WTC11 (cell line): ENCODE results near the gene MX1. TPM values are rescaled to one million over a fixed set of nuclear protein-coding genes. Genes with fewer than 3 reads are reported as not detected.

ENCODE experiments used
- ATAC-seq: fragments of 200-7000 bp; cut with Tn5 transposase; 2 replicates; pipeline ENCODE4 v1.10.0; 2021; ENCODE audit warnings: mild to moderate bottlenecking, moderate library complexity
- CTCF ChIA-PET: fragments of 300-600 bp; sonication (Branson Sonifier 250); formaldehyde crosslinking; loops from one replicate; lab custom pipeline; 2021; ENCODE audit warnings: antibody characterized with exemption; lab: Charles Lee
- POLR2A ChIA-PET: fragments of 350-600 bp; sonication (Branson Sonifier 250); formaldehyde crosslinking; loops from one replicate; lab custom pipeline; 2021; ENCODE audit warnings: antibody characterized with exemption; lab: Charles Lee
- DNase-seq: peaks from one replicate; pipeline ENCODE4 v3.0.0; 2021; ENCODE audit warnings: low spot score
- H3K27ac Mint-ChIP-seq: 2 replicates; pipeline ENCODE4 v1.8.0; 2021; ENCODE audit warnings: mixed read lengths
- H3K27me3 Mint-ChIP-seq: 2 replicates; pipeline ENCODE4 v1.8.0; 2021; ENCODE audit warnings: low read depth, mild to moderate bottlenecking, moderate library complexity, mixed read lengths
- H3K36me3 Mint-ChIP-seq: 2 replicates; pipeline ENCODE4 v1.8.0; 2021; ENCODE audit warnings: mixed read lengths
- H3K4me1 Mint-ChIP-seq: 2 replicates; pipeline ENCODE4 v1.8.0; 2022; ENCODE audit warnings: mixed read lengths
- H3K4me3 Mint-ChIP-seq: 2 replicates; pipeline ENCODE4 v1.8.0; 2021; ENCODE audit warnings: mild to moderate bottlenecking, moderate library complexity, mixed read lengths
- H3K9me3 Mint-ChIP-seq: 2 replicates; pipeline ENCODE4 v1.8.0; 2021; ENCODE audit warnings: mixed read lengths
- CREM ChIP-seq: sonication (generic); formaldehyde crosslinking; IDR thresholded peaks from 2 replicates; pipeline ENCODE4 v1.8.1; 2022; ENCODE audit warnings: mild to moderate bottlenecking, missing genetic modification reagents, moderate library complexity
- EMX1 ChIP-seq: fragments of 250-450 bp; sonication (Bioruptor Pico); IDR thresholded peaks from 2 replicates; pipeline ENCODE4 v1.8.0; 2021; ENCODE audit warnings: mild to moderate bottlenecking
- GRHL2 ChIP-seq: fragments of 250-450 bp; sonication (Bioruptor Pico); IDR thresholded peaks from 2 replicates; pipeline ENCODE4 v1.8.0; 2022; ENCODE audit warnings: mild to moderate bottlenecking, moderate library complexity; ENCODE audit not compliant: insufficient replicate concordance, severe bottlenecking
- HMGXB4 ChIP-seq: sonication (generic); formaldehyde crosslinking; IDR thresholded peaks from 2 replicates; pipeline ENCODE4 v1.8.1; 2023; ENCODE audit warnings: mild to moderate bottlenecking, moderate library complexity, missing genetic modification reagents
- KAT7 ChIP-seq: sonication (generic); formaldehyde crosslinking; IDR thresholded peaks from 2 replicates; pipeline ENCODE4 v1.8.1; 2023; ENCODE audit warnings: missing genetic modification reagents, mild to moderate bottlenecking, borderline replicate concordance
- MXD4 ChIP-seq: fragments of 250-450 bp; sonication (Bioruptor Pico); IDR thresholded peaks from 2 replicates; pipeline ENCODE4 v1.8.0; 2021; ENCODE audit warnings: mild to moderate bottlenecking, moderate library complexity, borderline replicate concordance
- MYBL2 ChIP-seq: sonication (generic); formaldehyde crosslinking; IDR thresholded peaks from 2 replicates; pipeline ENCODE4 v1.8.1; 2023; ENCODE audit warnings: mild to moderate bottlenecking, moderate library complexity, missing genetic modification reagents
- NFE2L1 ChIP-seq: sonication (generic); formaldehyde crosslinking; IDR thresholded peaks from 2 replicates; pipeline ENCODE4 v1.8.1; 2023; ENCODE audit warnings: missing genetic modification reagents
- NR1H2 ChIP-seq: sonication (generic); formaldehyde crosslinking; IDR thresholded peaks from 2 replicates; pipeline ENCODE4 v1.9.0; 2021; ENCODE audit warnings: mild to moderate bottlenecking, moderate library complexity, missing genetic modification reagents
- NR2C2 ChIP-seq: sonication (generic); formaldehyde crosslinking; IDR thresholded peaks from 2 replicates; pipeline ENCODE4 v1.8.0; 2022; ENCODE audit warnings: mild to moderate bottlenecking, missing genetic modification reagents
- NR3C1 ChIP-seq: sonication (generic); formaldehyde crosslinking; conservative IDR thresholded peaks from 2 replicates; pipeline ENCODE4 v1.8.1; 2023; ENCODE audit warnings: low read depth, mild to moderate bottlenecking, missing genetic modification reagents
- PRDM15 ChIP-seq: sonication (generic); formaldehyde crosslinking; IDR thresholded peaks from 2 replicates; pipeline ENCODE4 v1.8.0; 2022; ENCODE audit warnings: missing genetic modification reagents
- SP1 ChIP-seq: sonication (generic); formaldehyde crosslinking; conservative IDR thresholded peaks from 2 replicates; pipeline ENCODE4 v1.8.1; 2022; ENCODE audit warnings: missing genetic modification reagents
- TEAD1 ChIP-seq: sonication (generic); formaldehyde crosslinking; IDR thresholded peaks from 2 replicates; pipeline ENCODE4 v1.8.0; 2022; ENCODE audit warnings: mild to moderate bottlenecking, missing genetic modification reagents
- ZNF317 ChIP-seq: sonication (generic); formaldehyde crosslinking; IDR thresholded peaks from 2 replicates; pipeline ENCODE4 v1.8.1; 2023; ENCODE audit warnings: low read depth, mild to moderate bottlenecking, moderate library complexity, missing genetic modification reagents, borderline replicate concordance
- ZSCAN18 ChIP-seq: fragments of 250-450 bp; sonication (Bioruptor Pico); IDR thresholded peaks from 2 replicates; pipeline ENCODE4 v2.1.2; 2022; ENCODE audit warnings: mild to moderate bottlenecking, moderate library complexity
- total RNA-seq: library from RNA; stranded (reverse); gene quantifications from 3 replicates; pipeline ENCODE4 v1.2.3, GENCODE V29; 2021
- TF ChIP-seq, protein P1 (sequence below): sonication (generic); formaldehyde crosslinking; IDR thresholded peaks from 2 replicates; pipeline ENCODE4 v1.8.1; 2023; ENCODE audit warnings: mild to moderate bottlenecking, missing genetic modification reagents
- TF ChIP-seq, protein P2 (sequence below): sonication (generic); formaldehyde crosslinking; IDR thresholded peaks from 2 replicates; pipeline ENCODE4 v1.8.0; 2022; ENCODE audit warnings: mild to moderate bottlenecking, missing genetic modification reagents
- TF ChIP-seq, protein P3 (sequence below): fragments of 250-450 bp; sonication (Bioruptor Pico); IDR thresholded peaks from 2 replicates; pipeline ENCODE4 v1.9.0; 2021; ENCODE audit warnings: mild to moderate bottlenecking
- TF ChIP-seq, protein P4 (sequence below): sonication (generic); formaldehyde crosslinking; conservative IDR thresholded peaks from 2 replicates; pipeline ENCODE4 v1.8.1; 2023; ENCODE audit warnings: mild to moderate bottlenecking, low read depth, missing genetic modification reagents, moderate library complexity

Gene MX1
- total RNA-seq, 1 experiment from 2014 or later = 3.6 TPM

- ChIA-PET POLR2A (no interaction called here), CTCF (no interaction called here)
- Mint-ChIP-seq H3K36me3 (no peaks in the 10 kb centered on the region), H3K27me3 (peaks cover 22% of the 10 kb centered on the region), H3K4me3 (no peak overlapping the region), H3K4me1 (peaks cover 16% of the 10 kb centered on the region), H3K9me3 (no peaks in the 10 kb centered on the region), H3K27ac (no peak overlapping the region)
- TF ChIP-seq GRHL2 (CRISPR knock-in tag) = no peak
- TF ChIP-seq NFE2L1 (CRISPR knock-in tag) = no peak
- TF ChIP-seq NR3C1 = no peak
- no peak for TF ChIP-seq MYBL2
- TF ChIP-seq, protein P1, sequence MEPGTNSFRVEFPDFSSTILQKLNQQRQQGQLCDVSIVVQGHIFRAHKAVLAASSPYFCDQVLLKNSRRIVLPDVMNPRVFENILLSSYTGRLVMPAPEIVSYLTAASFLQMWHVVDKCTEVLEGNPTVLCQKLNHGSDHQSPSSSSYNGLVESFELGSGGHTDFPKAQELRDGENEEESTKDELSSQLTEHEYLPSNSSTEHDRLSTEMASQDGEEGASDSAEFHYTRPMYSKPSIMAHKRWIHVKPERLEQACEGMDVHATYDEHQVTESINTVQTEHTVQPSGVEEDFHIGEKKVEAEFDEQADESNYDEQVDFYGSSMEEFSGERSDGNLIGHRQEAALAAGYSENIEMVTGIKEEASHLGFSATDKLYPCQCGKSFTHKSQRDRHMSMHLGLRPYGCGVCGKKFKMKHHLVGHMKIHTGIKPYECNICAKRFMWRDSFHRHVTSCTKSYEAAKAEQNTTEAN (CRISPR knock-in tag) = no peak
- TF ChIP-seq, protein P2, sequence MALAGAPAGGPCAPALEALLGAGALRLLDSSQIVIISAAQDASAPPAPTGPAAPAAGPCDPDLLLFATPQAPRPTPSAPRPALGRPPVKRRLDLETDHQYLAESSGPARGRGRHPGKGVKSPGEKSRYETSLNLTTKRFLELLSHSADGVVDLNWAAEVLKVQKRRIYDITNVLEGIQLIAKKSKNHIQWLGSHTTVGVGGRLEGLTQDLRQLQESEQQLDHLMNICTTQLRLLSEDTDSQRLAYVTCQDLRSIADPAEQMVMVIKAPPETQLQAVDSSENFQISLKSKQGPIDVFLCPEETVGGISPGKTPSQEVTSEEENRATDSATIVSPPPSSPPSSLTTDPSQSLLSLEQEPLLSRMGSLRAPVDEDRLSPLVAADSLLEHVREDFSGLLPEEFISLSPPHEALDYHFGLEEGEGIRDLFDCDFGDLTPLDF = no peak
- TF ChIP-seq NR2C2 = no peak
- TF ChIP-seq PRDM15 (CRISPR knock-in tag) = no peak
- TF ChIP-seq CREM (CRISPR knock-in tag) = no peak
- TF ChIP-seq KAT7 (CRISPR knock-in tag) = no peak
- no peak for TF ChIP-seq TEAD1 (CRISPR knock-in tag)
- TF ChIP-seq ZSCAN18 (CRISPR knock-in tag) = no peak
- no peak for TF ChIP-seq ZNF317 (CRISPR knock-in tag)
- TF ChIP-seq, protein P3, sequence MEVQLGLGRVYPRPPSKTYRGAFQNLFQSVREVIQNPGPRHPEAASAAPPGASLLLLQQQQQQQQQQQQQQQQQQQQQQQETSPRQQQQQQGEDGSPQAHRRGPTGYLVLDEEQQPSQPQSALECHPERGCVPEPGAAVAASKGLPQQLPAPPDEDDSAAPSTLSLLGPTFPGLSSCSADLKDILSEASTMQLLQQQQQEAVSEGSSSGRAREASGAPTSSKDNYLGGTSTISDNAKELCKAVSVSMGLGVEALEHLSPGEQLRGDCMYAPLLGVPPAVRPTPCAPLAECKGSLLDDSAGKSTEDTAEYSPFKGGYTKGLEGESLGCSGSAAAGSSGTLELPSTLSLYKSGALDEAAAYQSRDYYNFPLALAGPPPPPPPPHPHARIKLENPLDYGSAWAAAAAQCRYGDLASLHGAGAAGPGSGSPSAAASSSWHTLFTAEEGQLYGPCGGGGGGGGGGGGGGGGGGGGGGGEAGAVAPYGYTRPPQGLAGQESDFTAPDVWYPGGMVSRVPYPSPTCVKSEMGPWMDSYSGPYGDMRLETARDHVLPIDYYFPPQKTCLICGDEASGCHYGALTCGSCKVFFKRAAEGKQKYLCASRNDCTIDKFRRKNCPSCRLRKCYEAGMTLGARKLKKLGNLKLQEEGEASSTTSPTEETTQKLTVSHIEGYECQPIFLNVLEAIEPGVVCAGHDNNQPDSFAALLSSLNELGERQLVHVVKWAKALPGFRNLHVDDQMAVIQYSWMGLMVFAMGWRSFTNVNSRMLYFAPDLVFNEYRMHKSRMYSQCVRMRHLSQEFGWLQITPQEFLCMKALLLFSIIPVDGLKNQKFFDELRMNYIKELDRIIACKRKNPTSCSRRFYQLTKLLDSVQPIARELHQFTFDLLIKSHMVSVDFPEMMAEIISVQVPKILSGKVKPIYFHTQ = no peak
- TF ChIP-seq HMGXB4 (CRISPR knock-in tag) = no peak
- no peak for TF ChIP-seq NR1H2
- TF ChIP-seq, protein P4, sequence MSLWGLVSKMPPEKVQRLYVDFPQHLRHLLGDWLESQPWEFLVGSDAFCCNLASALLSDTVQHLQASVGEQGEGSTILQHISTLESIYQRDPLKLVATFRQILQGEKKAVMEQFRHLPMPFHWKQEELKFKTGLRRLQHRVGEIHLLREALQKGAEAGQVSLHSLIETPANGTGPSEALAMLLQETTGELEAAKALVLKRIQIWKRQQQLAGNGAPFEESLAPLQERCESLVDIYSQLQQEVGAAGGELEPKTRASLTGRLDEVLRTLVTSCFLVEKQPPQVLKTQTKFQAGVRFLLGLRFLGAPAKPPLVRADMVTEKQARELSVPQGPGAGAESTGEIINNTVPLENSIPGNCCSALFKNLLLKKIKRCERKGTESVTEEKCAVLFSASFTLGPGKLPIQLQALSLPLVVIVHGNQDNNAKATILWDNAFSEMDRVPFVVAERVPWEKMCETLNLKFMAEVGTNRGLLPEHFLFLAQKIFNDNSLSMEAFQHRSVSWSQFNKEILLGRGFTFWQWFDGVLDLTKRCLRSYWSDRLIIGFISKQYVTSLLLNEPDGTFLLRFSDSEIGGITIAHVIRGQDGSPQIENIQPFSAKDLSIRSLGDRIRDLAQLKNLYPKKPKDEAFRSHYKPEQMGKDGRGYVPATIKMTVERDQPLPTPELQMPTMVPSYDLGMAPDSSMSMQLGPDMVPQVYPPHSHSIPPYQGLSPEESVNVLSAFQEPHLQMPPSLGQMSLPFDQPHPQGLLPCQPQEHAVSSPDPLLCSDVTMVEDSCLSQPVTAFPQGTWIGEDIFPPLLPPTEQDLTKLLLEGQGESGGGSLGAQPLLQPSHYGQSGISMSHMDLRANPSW (CRISPR knock-in tag) = no peak
- TF ChIP-seq EMX1 (CRISPR knock-in tag) = no peak
- TF ChIP-seq MXD4 (CRISPR knock-in tag) = no peak
- TF ChIP-seq SP1 (CRISPR knock-in tag) = no peak
- DNase-seq = no peak
- no peak for ATAC-seq
Measured at GRCh38 chr21:41503331-41503730, 77.3 kb downstream of the MX1 start.
